ENCODE results near the gene RIOK3. TPM values are rescaled to one million over a fixed set of nuclear protein-coding genes. Genes with fewer than 3 reads are reported as not detected.

RIOK3 gene
- polyA plus RNA-seq, 1 donor from 2014 or later: 109 TPM

GRCh38 chr18:23471486-23471885, 18.4 kb downstream of the RIOK3 start:
- H3K9me2 ChIP-seq (ENCODE audit: insufficient read depth, low read length): no peaks in the 10 kb centered on the region
- H3K27ac ChIP-seq (ENCODE audit: low read length): no peak overlapping the region
- no peaks in the 10 kb centered on the region for H3K9me3 ChIP-seq (ENCODE audit: low read length)
- no peak overlapping the region for H3K4me2 ChIP-seq (ENCODE audit: low read length)
- H3K9ac ChIP-seq (ENCODE audit: low read length): no peak overlapping the region
- H3K36me3 ChIP-seq (ENCODE audit: insufficient read depth, low read length): peaks cover 8% of the 10 kb centered on the region
- no peaks in the 10 kb centered on the region for H3K79me2 ChIP-seq (replicated peaks; ENCODE audit: insufficient read depth, low read length)
- no peaks in the 10 kb centered on the region for H3F3A ChIP-seq (ENCODE audit: insufficient read depth, low read length, poor library complexity, severe bottlenecking)
- H2AFZ ChIP-seq (ENCODE audit: low read depth, low read length): no peak overlapping the region
- TF ChIP-seq MXI1 (conservative IDR thresholded peaks at IDR 0.05; ENCODE audit: poor library complexity, severe bottlenecking) (no peak), TAF1 (IDR thresholded peaks at IDR 0.05; ENCODE audit: low read depth) (no peak), CTCF (IDR thresholded peaks at IDR 0.05; ENCODE audit: poor library complexity, severe bottlenecking) (no peak), SMC3 (conservative IDR thresholded peaks at IDR 0.05; ENCODE audit: poor library complexity) (no peak), RAD21 (conservative IDR thresholded peaks at IDR 0.05) (no peak), EZH2 (IDR thresholded peaks at IDR 0.05; ENCODE audit: borderline replicate concordance, insufficient read depth, low read length, poor library complexity, severe bottlenecking) (no peak), POLR2AphosphoS5 (IDR thresholded peaks at IDR 0.05) (no peak), REST (IDR thresholded peaks at IDR 0.05; ENCODE audit: borderline replicate concordance) (no peak), EP300 (conservative IDR thresholded peaks at IDR 0.05; ENCODE audit: poor library complexity, severe bottlenecking) (no peak)
- H4K20me1 ChIP-seq (ENCODE audit: insufficient read depth): no peaks in the 10 kb centered on the region
- H3K27me3 ChIP-seq (ENCODE audit: insufficient read depth, low read depth, low read length): no peaks in the 10 kb centered on the region
- H3K4me3 ChIP-seq (ENCODE audit: low read length): no peak overlapping the region

DNA sequence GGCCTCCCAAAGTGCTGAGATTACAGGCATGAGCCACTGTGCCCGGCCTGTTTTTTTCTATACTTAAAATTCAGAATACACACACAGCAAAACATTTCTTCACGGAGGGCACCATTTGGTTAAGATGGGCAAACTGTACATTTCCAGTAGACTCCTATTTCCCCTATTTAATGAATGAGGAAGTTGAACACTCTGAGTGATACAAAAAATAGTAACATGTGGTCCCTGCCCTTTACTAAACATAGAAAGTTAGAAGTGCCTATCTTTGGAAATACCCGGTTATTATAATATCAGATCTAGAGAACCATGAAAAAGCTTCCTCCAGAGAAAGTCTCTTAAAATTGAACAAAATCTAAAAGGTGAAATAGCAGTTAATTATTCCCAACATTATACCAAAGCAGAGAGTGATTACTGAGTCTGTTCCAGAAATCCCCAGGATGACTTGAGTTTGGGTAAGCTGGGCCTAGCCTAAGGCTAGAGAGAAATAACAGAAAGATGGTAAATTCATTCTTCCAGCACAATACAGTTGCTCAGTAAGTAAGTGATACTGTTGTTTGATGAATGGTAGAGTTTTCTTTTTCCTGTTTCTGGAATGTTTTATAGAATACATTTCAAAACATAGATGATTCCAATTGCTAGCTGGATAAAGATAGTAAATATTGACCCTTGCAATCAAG, 26.9 kb downstream of the RIOK3 start:
- H3K4me2 ChIP-seq (ENCODE audit: low read length): no peak overlapping the region
- H3K27me3 ChIP-seq (ENCODE audit: insufficient read depth, low read depth, low read length): no peaks in the 10 kb centered on the region
- H4K20me1 ChIP-seq (ENCODE audit: insufficient read depth): no peaks in the 10 kb centered on the region
- no peak for TF ChIP-seq CTCF (IDR thresholded peaks at IDR 0.05; ENCODE audit: poor library complexity, severe bottlenecking)
- TF ChIP-seq EZH2 (IDR thresholded peaks at IDR 0.05; ENCODE audit: borderline replicate concordance, insufficient read depth, low read length, poor library complexity, severe bottlenecking): no peak
- no peak for TF ChIP-seq TAF1 (IDR thresholded peaks at IDR 0.05; ENCODE audit: low read depth)
- TF ChIP-seq RAD21 (conservative IDR thresholded peaks at IDR 0.05): no peak
- TF ChIP-seq POLR2AphosphoS5 (IDR thresholded peaks at IDR 0.05): no peak
- TF ChIP-seq SMC3 (conservative IDR thresholded peaks at IDR 0.05; ENCODE audit: poor library complexity): no peak
- TF ChIP-seq REST (IDR thresholded peaks at IDR 0.05; ENCODE audit: borderline replicate concordance): no peak
- TF ChIP-seq EP300 (conservative IDR thresholded peaks at IDR 0.05; ENCODE audit: poor library complexity, severe bottlenecking): no peak
- TF ChIP-seq MXI1 (conservative IDR thresholded peaks at IDR 0.05; ENCODE audit: poor library complexity, severe bottlenecking): no peak
- no peak overlapping the region for H3K27ac ChIP-seq (ENCODE audit: low read length)
- H3K9me3 ChIP-seq (ENCODE audit: low read length): no peaks in the 10 kb centered on the region
- H2AFZ ChIP-seq (ENCODE audit: low read depth, low read length): no peak overlapping the region
- no peaks in the 10 kb centered on the region for H3K9me2 ChIP-seq (ENCODE audit: insufficient read depth, low read length)
- no peak overlapping the region for H3K4me3 ChIP-seq (ENCODE audit: low read length)
- peaks cover 4% of the 10 kb centered on the region for H3K36me3 ChIP-seq (ENCODE audit: insufficient read depth, low read length)
- H3K79me2 ChIP-seq (replicated peaks; ENCODE audit: insufficient read depth, low read length): no peaks in the 10 kb centered on the region
- no peak overlapping the region for H3K9ac ChIP-seq (ENCODE audit: low read length)
- no peaks in the 10 kb centered on the region for H3F3A ChIP-seq (ENCODE audit: insufficient read depth, low read length, poor library complexity, severe bottlenecking)
